ENCODE measurements around the gene KLF2.
"Not testable (repeated sequence)": the region's sequence is repeated elsewhere in the genome, so short reads cannot be mapped to it uniquely, and the experiment has no call there.

Gene KLF2

DNA sequence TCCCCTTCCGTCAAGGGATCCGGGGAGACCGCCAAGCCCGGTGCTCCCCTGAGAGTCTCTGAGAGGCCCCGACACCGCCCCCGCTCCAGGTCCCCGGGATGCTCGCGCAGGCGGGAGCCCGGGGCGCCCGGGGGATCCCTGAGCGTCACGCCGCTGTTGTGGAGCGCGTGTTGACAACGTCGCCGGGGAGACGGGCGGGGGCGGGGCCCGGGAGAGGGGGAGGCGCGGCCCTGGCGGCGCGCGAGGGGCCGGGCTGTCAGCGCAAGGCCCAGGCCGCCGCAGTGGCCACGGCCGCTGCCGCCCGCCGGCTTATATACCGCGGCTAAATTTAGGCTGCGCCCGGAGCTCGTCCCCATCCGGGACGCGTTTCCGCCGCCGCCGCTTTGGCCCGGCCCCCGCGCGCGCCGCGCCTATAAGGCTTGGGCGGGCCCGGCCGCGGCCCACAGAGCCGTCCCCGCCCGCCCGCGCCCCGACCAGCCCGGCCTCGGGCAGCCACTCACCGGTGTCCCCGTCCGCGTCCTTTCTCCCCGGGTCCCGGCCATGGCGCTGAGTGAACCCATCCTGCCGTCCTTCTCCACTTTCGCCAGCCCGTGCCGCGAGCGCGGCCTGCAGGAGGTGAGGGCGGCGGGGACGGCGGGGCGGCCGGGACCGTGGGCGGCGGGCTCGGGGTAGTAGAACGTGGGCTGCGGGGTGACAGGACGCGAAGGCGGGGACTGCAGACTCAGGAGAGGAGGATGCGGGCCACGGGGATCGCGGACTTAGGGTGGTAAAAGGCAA is at the start of gene KLF2:
TSS of gene KLF2 (plus strand) at position 443 of the 777 bp plus-strand sequence. CDS start at position 541, 98 bp downstream.
- peak; percentile 96 for DNase-seq (ENCODE audit: low read depth)
- peak within 1 kb of the TSS; percentile 79 for H3K9ac ChIP-seq (ENCODE audit: low read length)
- peaks cover 21% of the 10 kb centered on the region for H3K4me1 ChIP-seq (ENCODE audit: control insufficient read depth, insufficient read depth, low read length)
- H3K9me3 ChIP-seq (ENCODE audit: control insufficient read depth, low read length): no peaks in the 10 kb centered on the region
- H3K36me3 ChIP-seq (ENCODE audit: control insufficient read depth, insufficient read depth, low read length, severe bottlenecking): no peaks in the 10 kb centered on the region
- peak within 1 kb of the TSS; percentile 80 for H3K4me3 ChIP-seq (ENCODE audit: low read length)
- no peaks in the 10 kb centered on the region for H3K27me3 ChIP-seq (replicated peaks; ENCODE audit: control insufficient read depth, insufficient read depth, low read length)

GRCh38 chr19:16280306-16280705 is 44.3 kb upstream of the KLF2 start:
- peaks cover 3% of the 10 kb centered on the region for H3K9me3 ChIP-seq (ENCODE audit: control insufficient read depth, low read length)
- H3K4me1 ChIP-seq (ENCODE audit: control insufficient read depth, insufficient read depth, low read length): peaks cover 14% of the 10 kb centered on the region
- no peak for DNase-seq (ENCODE audit: low read depth)
- no peak overlapping the region for H3K9ac ChIP-seq (ENCODE audit: low read length)
- no peak overlapping the region for H3K4me3 ChIP-seq (ENCODE audit: low read length)
- peaks cover 19% of the 10 kb centered on the region for H3K27me3 ChIP-seq (replicated peaks; ENCODE audit: control insufficient read depth, insufficient read depth, low read length)
- H3K36me3 ChIP-seq (ENCODE audit: control insufficient read depth, insufficient read depth, low read length, severe bottlenecking): no peaks in the 10 kb centered on the region

DNA sequence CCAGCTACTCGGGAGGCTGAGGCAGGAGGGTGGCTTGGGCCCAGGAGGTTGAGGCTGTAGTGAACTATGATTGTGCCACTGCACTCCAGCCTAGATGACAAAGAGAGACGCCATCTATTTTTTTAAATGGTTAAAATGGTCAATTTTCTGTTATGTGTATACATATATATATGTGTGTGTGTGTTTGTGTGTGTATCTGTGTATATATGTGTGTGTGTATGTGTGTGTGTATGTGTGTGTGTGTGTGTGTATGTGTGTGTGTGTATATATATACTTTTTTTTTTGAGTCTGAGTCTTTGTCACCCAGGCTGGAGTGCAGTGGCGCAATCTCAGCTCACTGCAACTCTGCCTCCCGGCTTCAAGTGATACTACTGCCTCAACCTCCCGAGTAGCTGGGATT is 42.9 kb upstream of the KLF2 start:
- Histone ChIP-seq H3K9me3 (ENCODE audit: control insufficient read depth, low read length) (no peaks in the 10 kb centered on the region), H3K4me3 (ENCODE audit: low read length) (no peak overlapping the region), H3K4me1 (ENCODE audit: control insufficient read depth, insufficient read depth, low read length) (peaks cover 14% of the 10 kb centered on the region), H3K27me3 (replicated peaks; ENCODE audit: control insufficient read depth, insufficient read depth, low read length) (peaks cover 21% of the 10 kb centered on the region), H3K36me3 (ENCODE audit: control insufficient read depth, insufficient read depth, low read length, severe bottlenecking) (no peaks in the 10 kb centered on the region), H3K9ac (ENCODE audit: low read length) (no peak overlapping the region)
- DNase-seq (ENCODE audit: low read depth): no peak

DNA sequence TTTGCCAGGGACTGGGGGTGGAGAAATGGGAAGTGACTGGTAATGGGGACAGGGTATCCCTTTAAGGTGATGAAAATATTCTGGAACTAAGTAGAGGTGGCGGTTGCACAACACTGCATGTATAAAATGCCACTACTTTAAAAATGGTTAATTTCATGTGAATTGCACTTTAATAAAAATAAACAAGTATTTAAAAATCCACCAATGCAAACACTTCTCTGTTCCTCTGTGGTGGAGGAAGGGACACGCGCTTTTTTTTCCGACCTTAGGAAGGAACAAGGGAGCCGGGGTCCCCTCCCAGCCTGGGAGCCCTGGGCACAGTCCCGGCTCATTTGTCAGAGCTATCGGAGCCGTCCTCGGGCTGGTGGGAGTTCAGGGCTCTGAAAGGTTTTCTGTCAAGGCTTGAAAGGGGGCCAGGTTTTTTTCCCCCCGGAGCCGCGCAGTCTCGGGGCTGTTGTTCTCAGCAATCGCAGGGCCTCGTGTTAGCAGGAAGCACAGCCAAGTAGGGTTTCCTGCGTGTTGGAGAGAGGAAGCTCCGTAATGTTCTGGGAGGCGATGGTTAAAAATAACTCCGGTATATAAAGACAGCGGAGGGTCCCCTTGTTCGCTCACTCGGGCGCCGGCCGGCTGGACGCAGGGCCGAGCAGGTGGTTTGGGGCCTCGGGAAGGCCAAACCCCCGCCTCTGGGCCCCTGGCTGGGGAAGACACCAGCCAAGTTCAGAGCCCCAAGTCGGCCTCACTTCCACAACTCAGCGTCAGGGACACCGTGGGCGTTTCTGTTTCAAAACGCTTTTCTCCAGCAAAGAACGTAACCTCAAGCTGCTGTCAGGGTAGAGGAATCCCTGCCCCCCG is 41.2 kb upstream of the KLF2 start:
- Histone ChIP-seq H3K9ac (ENCODE audit: low read length) (peak overlapping the region; percentile 74), H3K36me3 (ENCODE audit: control insufficient read depth, insufficient read depth, low read length, severe bottlenecking) (no peaks in the 10 kb centered on the region), H3K27me3 (replicated peaks; ENCODE audit: control insufficient read depth, insufficient read depth, low read length) (peaks cover 19% of the 10 kb centered on the region), H3K4me1 (ENCODE audit: control insufficient read depth, insufficient read depth, low read length) (peaks cover 14% of the 10 kb centered on the region), H3K9me3 (ENCODE audit: control insufficient read depth, low read length) (no peaks in the 10 kb centered on the region), H3K4me3 (ENCODE audit: low read length) (peak overlapping the region; percentile 63)
- peak; percentile 33 for DNase-seq (ENCODE audit: low read depth)

DNA sequence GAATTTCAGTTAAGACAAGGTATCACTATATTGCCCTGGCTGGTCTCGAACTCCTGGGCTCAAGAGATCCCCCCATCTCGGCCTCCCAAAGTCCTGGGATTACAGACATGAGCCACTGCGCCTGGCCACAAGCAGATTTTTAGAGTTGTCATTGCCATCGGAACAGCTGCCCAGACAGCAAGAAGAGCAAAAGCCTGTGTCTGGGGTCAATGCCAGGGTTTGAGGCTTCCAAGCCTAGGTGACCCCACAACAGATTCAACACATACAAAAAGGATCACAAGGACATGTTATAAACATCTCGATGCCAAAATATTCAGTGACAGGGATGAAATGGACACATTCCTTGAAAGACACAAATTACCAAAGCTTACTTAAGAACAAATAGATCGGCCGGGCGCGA is 40.1 kb upstream of the KLF2 start:
- H3K9ac ChIP-seq (ENCODE audit: low read length): no peak overlapping the region
- H3K27me3 ChIP-seq (replicated peaks; ENCODE audit: control insufficient read depth, insufficient read depth, low read length): peaks cover 19% of the 10 kb centered on the region
- no peak for DNase-seq (ENCODE audit: low read depth)

DNA sequence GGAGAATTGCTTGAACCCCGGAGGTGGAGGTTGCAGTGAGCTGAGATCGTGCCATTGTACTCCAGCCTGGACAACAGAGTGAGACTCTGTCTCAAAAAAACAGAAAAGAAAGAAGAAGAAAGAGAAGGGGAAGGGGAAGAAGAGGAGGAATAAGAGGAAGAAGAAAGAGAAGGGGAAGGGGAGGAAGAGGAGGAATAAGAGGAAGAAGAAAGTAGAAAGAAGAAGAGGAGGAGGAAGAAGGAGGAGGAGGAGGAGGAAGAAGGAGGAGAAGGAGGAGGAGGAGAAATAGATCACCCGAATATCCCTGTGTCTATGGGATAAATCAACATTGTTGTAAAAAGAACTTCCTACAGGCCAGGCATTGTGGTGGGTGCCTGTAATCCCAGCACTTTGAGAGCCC is 39.5 kb upstream of the KLF2 start:
- not testable (repeated sequence) for H3K4me3 ChIP-seq (ENCODE audit: low read length); H3K9me3 ChIP-seq (ENCODE audit: control insufficient read depth, low read length); DNase-seq (ENCODE audit: low read depth); H3K36me3 ChIP-seq (ENCODE audit: control insufficient read depth, insufficient read depth, low read length, severe bottlenecking); H3K9ac ChIP-seq (ENCODE audit: low read length)
- H3K27me3 ChIP-seq (replicated peaks; ENCODE audit: control insufficient read depth, insufficient read depth, low read length): peaks cover 19% of the 10 kb centered on the region
- H3K4me1 ChIP-seq (ENCODE audit: control insufficient read depth, insufficient read depth, low read length): peaks cover 14% of the 10 kb centered on the region

More for the DNA sequence above, 40.1 kb upstream of the KLF2 start:
- H3K36me3 ChIP-seq (ENCODE audit: control insufficient read depth, insufficient read depth, low read length, severe bottlenecking): no peaks in the 10 kb centered on the region
- no peaks in the 10 kb centered on the region for H3K9me3 ChIP-seq (ENCODE audit: control insufficient read depth, low read length)
- peaks cover 14% of the 10 kb centered on the region for H3K4me1 ChIP-seq (ENCODE audit: control insufficient read depth, insufficient read depth, low read length)
- H3K4me3 ChIP-seq (ENCODE audit: low read length): no peak overlapping the region

- no peak overlapping the region for H3K4me3 ChIP-seq (ENCODE audit: low read length)
- H3K4me1 ChIP-seq (ENCODE audit: control insufficient read depth, insufficient read depth, low read length): peaks cover 14% of the 10 kb centered on the region
- H3K36me3 ChIP-seq (ENCODE audit: control insufficient read depth, insufficient read depth, low read length, severe bottlenecking): no peaks in the 10 kb centered on the region
- peaks cover 18% of the 10 kb centered on the region for H3K27me3 ChIP-seq (replicated peaks; ENCODE audit: control insufficient read depth, insufficient read depth, low read length)
- H3K9ac ChIP-seq (ENCODE audit: low read length): no peak overlapping the region
- no peaks in the 10 kb centered on the region for H3K9me3 ChIP-seq (ENCODE audit: control insufficient read depth, low read length)
- DNase-seq (ENCODE audit: low read depth): peak; percentile 5
Observed at GRCh38 chr19:16285769-16286498, 38.7 kb upstream of the KLF2 start.

- peaks cover 14% of the 10 kb centered on the region for H3K27me3 ChIP-seq (replicated peaks; ENCODE audit: control insufficient read depth, insufficient read depth, low read length)
- no peak overlapping the region for H3K4me3 ChIP-seq (ENCODE audit: low read length)
- no peak for DNase-seq (ENCODE audit: low read depth)
- no peak overlapping the region for H3K9ac ChIP-seq (ENCODE audit: low read length)
- no peaks in the 10 kb centered on the region for H3K9me3 ChIP-seq (ENCODE audit: control insufficient read depth, low read length)
- H3K36me3 ChIP-seq (ENCODE audit: control insufficient read depth, insufficient read depth, low read length, severe bottlenecking): no peaks in the 10 kb centered on the region
- peaks cover 16% of the 10 kb centered on the region for H3K4me1 ChIP-seq (ENCODE audit: control insufficient read depth, insufficient read depth, low read length)
Observed at GRCh38 chr19:16288544-16288943, 36.1 kb upstream of the KLF2 start.

DNA sequence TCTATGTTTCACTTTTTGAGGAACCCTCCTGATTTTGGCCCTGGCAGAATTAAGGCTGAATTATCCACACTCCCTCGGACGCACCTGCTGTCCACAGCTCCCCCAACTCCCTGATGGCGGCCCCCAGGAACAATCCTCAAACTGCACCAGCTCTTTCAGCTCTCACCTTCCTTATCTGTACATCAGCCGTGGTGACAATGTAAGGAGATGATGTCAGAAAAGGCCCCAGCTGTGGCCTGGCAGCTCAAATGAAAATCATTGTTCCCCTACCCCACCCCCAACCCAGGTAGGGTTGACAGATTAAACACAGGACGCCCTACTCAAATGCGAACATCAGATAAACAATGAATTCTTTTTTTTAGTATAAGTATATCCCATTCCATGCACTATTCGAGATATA is 35.0 kb upstream of the KLF2 start:
- H3K27me3 ChIP-seq (replicated peaks; ENCODE audit: control insufficient read depth, insufficient read depth, low read length): peaks cover 14% of the 10 kb centered on the region
- DNase-seq (ENCODE audit: low read depth): no peak
- H3K36me3 ChIP-seq (ENCODE audit: control insufficient read depth, insufficient read depth, low read length, severe bottlenecking): no peaks in the 10 kb centered on the region
- H3K4me3 ChIP-seq (ENCODE audit: low read length): no peak overlapping the region
- H3K9me3 ChIP-seq (ENCODE audit: control insufficient read depth, low read length): no peaks in the 10 kb centered on the region
- no peak overlapping the region for H3K9ac ChIP-seq (ENCODE audit: low read length)
- peaks cover 15% of the 10 kb centered on the region for H3K4me1 ChIP-seq (ENCODE audit: control insufficient read depth, insufficient read depth, low read length)

DNA sequence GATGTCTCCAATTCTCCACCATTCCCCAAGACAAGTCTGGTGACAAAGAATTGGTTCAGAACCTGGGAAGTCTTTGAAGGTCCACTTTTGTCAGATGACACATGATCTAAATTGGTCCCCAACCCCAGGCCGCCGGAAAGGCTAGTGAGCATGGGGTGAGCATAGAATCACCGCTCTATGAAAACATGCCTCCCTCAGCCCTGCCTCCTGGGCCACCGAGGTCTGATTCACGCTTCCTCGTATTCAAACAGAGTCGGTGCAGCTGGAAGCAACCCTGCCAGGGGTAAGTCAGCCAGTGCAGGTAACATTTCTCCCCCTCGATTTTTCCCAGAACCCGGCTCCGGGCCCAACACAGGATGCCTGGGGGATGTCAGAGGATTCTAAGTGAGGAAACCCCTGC is 33.9 kb upstream of the KLF2 start:
- H3K36me3 ChIP-seq (ENCODE audit: control insufficient read depth, insufficient read depth, low read length, severe bottlenecking): no peaks in the 10 kb centered on the region
- no peak overlapping the region for H3K9ac ChIP-seq (ENCODE audit: low read length)
- no peaks in the 10 kb centered on the region for H3K9me3 ChIP-seq (ENCODE audit: control insufficient read depth, low read length)
- peaks cover 15% of the 10 kb centered on the region for H3K4me1 ChIP-seq (ENCODE audit: control insufficient read depth, insufficient read depth, low read length)
- peaks cover 14% of the 10 kb centered on the region for H3K27me3 ChIP-seq (replicated peaks; ENCODE audit: control insufficient read depth, insufficient read depth, low read length)
- H3K4me3 ChIP-seq (ENCODE audit: low read length): no peak overlapping the region
- no peak for DNase-seq (ENCODE audit: low read depth)
